HG03097 (cell line): ENCODE measurements around the gene SACM1L.

Experiments used
- ATAC-seq: cut with Tn5 transposase; IDR thresholded peaks from one replicate; pipeline ENCODE4 v1.9.1; 2021; ENCODE audit not compliant: unreplicated experiment, low FRiP score

The SACM1L gene, protein sequence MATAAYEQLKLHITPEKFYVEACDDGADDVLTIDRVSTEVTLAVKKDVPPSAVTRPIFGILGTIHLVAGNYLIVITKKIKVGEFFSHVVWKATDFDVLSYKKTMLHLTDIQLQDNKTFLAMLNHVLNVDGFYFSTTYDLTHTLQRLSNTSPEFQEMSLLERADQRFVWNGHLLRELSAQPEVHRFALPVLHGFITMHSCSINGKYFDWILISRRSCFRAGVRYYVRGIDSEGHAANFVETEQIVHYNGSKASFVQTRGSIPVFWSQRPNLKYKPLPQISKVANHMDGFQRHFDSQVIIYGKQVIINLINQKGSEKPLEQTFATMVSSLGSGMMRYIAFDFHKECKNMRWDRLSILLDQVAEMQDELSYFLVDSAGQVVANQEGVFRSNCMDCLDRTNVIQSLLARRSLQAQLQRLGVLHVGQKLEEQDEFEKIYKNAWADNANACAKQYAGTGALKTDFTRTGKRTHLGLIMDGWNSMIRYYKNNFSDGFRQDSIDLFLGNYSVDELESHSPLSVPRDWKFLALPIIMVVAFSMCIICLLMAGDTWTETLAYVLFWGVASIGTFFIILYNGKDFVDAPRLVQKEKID

DNA sequence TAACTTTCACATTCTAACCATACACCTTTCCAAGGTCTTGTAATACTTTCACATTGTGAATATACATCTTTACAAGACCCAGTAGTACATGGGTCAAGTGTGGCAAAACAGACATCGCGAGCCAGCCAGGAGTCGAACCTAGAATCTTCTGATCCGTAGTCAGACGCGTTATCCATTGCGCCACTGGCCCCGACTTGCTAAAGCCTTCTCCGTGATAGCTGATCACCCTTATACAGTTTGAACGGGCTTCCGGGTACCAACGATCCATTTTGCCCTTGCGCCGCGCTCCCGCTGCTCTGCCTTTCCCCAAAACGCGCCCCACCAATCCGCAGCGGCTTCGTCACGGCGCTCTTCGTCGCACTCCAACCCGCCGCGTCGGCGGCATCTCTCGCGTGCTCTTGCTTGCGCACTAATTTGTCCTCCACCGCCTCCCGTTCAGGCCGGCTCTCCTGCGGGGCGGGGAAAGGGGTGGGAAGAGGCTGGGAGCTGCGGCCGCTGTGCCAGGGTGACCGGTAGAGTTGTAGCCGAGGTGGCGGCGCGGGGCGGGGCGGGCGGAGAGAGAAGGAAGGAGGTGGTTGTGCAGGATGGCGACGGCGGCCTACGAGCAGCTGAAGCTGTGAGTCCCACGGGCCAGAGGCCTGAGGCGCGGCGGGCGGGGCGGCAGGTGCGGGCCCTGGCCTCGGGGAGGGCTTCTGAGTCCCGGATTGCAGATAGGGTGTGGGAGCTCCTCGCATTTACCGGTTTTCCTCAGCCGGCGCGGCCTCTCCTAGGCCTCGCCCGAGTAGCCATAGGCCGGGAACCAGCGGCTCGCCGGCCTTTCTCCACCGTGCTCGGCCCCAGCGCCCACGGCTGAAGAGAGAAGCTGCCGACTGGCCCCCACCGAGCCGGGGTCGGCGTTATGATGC lies at the start of gene SACM1L:
Gene SACM1L, plus strand, starts transcription at position 515 of the 905 bp plus-strand sequence. Its CDS starts 70 bp downstream, at position 585.
- ATAC-seq: peak; percentile 86

DNA sequence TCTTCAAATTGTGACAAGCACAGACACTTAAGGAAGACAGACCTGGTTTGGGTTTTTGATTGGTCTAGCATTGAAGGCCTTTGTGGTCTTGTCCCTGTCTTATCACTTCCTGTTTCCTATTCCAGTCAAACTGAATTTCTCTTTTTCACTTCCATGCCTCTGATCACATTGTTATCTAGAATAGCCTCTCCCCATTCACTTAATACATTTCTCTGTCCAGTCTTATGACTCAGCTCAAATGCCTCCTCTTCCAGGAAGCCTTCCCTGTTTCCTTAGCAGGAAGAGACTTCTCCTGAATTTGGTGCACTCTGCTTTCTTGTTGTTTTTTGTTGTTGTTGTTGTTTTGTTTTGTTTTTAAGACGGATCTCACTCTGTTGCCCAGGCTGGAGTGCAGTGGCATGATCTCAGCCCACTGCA lies 49.1 kb upstream of the SACM1L start:
- no peak for ATAC-seq

DNA sequence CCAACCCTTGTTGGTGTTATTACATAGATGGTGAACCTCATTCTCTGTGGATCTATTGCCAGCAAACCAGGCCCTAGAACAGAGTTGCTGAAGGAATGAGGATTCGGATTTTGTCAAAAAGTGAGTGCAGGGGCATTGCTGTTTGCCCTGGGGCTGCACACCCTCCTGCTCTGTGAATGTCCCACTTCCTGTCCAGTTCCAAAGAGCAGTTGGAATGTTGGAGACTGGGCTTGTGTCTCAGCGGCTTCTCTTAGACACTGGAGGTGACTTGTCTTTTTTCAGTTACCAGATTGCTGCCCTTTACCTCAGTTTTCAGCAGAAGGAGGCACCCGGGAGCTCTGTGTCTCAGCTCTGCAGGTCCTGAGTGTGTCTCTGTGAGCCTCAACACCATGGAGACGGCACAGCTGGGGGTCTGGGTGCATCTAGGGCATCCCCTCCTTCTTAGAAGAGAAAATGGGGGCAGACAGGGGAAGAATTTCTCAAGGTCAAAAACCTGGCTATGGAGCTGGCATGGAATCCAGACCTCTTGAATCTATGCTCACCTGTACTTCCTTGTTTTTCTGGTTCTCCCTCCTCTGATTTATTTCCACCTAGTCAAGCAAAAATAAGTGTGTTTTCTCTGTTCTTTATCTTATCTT lies 48.4 kb upstream of the SACM1L start:
- no peak for ATAC-seq

DNA sequence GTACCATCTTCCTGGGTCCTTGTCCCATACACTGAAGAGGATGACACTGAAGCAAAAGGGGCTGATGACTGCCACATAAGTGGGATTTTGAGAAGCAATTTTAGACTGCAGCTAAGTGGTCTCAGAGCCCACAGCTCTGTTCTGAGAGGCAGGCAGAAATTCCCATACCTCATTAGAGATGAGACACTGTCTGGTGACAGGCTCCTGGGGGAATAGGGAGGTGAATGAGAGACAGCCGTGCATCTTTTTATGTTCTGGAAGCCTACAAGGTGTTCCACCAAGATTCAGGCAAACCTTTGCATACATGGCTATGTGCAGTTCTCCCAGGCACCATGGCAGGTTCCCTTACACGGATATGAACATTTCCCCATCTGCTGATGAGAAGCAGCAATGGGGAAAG lies 47.4 kb upstream of the SACM1L start:
- no peak for ATAC-seq

DNA sequence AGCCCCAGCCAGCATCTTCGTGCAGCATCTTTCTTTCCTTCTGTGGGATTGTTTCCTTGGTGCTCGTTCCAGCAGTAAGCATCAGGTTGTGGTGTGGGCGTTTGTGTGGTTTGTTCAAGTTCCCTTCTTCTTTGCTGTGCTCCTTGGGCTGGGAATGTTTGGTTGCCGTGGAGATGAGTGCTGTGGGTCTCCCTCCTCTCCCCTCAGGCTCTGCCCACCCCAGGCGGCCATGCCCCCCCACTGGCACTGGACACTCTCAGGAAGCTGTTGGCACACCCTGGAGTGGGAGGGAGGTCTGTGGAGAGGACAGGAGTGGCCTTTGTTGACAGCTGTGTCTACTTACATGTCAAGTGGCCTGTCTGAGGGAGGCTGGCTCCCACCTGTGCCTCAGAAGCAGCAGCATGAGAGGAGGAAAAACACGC lies 46.5 kb upstream of the SACM1L start:
- no peak for ATAC-seq

DNA sequence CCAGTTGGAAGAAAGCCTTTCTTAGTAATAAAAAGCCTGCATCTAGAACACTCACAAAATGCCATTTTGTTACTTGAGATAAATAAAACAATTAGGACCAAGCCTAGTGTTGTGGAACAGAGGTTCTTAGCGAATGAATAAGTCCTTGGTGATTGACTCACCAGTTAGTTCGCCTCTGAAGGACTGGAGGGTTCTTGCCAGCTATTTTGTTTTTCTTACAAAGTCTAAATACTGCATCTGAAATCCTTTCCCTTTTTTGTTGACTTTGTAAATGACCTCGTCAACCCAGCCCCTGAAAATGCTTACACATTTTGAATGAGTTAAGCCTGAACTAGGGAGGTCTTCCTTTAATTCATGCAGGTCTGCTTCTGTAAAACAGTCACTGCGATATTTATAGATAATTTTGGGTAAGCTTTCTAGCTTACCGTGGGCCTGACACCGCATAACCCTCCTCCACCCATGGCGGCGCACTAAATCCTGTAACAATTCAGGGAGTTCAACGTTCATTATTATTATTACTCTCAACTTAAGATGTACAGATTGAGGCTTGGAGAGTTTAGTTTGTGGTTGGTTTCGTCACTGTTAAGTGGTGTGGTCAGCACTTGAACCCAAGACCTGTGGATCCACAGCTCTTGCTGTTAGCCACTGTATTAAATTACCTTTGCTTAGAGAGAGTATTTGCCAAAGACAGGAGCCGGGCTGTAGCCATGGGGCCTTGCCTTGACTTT lies 45.0 kb upstream of the SACM1L start:
- ATAC-seq: no peak

DNA sequence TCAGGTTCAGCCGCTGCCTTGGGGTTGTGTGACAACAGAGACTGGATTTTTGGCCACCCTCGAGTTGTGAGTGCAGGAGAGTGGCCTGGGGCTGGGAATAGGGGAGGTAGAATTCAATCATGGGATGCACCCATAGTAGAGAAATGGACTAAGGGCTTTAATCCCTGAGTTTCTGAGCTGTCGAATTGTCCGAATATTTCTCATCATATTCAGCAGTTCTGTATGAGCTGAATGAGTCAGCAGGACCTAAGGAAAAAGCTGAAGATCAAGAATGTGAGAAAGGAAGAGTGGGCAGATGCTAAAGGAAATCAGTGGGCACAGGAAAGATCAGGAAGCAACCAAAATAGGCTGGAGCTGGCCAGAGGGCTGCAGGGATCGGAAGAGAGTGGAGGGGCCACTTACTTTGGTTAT lies 44.4 kb upstream of the SACM1L start:
- no peak for ATAC-seq

DNA sequence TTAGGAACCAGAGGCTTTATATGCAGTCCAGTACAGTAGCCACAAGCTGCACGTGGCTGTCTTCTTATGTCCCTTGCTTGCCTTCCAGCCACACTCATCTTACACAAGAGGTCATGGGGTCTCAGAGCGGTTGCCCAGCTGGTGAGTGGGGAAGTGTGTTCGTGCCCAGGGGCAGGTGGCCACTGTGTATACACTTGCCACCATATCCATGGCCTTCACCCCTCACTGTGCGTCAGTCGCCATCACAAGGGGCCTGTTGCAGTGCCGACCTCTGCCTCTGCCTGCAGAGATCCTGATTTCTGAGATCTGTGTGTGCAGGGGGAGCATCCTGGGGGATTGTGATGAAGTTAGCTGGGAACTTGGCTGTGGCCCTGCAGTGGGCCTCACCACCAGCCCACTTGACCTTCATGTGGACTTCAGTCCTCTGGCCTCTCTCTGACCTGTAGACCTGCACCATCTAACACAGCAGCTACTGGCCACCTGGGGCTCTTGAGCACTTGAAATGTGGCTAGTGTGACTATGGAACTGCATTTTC lies 43.1 kb upstream of the SACM1L start:
- ATAC-seq: no peak

DNA sequence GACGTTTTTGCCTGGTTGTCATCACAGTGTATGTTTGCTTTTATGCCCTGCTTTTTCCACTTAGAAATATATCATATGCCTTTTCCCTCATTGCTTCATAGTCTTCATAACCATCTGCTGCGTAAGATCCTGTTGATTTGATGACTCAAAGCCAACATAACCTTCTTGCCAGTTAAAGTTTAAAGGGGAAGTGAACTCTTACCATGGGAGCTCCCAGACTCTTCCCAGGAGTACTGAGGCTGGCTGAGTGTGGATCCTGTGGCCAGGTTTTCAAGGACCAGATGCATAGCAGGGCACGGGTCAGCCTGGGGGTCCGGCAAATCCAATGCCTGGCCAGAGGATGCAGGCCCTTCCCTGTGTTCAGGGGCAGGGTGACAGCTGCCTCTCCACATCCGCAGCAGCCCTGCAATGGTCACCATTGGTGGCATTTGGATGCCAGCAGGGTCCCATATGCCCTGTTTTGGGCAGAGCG lies 42.0 kb upstream of the SACM1L start:
- ATAC-seq: no peak

DNA sequence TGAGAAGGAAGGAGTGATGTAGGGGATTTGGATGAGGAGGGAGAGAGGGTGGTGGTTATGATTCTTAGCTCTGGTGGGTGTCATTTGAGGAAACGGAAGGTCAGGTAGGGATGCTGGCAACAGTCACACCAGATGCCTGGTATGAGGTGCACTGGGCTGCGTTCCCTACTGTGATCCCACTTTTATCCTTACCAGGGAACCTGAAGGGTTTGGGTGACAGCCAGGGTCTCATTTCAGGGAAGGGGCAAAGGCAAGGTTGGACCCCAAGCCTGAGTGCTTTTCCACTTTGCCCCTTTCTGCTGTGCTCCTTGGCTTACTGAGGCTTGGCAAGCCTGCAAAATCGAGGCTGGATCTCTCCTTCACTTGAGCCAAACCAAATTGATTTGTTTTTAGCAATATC lies 36.0 kb upstream of the SACM1L start:
- no peak for ATAC-seq

DNA sequence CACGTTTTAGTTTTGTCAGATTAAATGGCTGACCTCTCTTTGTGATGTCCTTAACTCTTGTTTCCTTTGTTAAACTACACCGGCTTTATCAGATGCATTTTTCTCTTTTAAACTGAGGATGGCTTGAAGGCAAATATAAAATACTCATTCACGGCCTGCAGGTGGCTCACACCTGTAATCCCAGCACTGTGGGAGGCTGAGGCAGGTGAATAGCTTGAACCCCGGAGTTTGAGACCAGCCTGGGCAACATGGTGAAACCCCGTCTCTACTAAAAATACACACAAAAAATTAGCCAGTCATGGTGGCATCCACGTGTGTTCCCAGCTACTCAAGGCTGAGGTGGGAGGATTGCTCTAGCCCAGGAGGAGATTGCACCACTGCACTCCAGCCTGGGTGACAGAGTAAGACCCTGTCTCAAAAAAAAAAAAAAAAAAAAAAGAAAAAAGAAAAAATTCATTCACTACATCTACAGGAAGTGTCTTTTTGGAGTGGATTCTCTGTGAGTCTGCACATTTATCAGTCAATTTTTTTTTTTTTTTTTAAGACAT lies 34.7 kb upstream of the SACM1L start:
- ATAC-seq: no peak

DNA sequence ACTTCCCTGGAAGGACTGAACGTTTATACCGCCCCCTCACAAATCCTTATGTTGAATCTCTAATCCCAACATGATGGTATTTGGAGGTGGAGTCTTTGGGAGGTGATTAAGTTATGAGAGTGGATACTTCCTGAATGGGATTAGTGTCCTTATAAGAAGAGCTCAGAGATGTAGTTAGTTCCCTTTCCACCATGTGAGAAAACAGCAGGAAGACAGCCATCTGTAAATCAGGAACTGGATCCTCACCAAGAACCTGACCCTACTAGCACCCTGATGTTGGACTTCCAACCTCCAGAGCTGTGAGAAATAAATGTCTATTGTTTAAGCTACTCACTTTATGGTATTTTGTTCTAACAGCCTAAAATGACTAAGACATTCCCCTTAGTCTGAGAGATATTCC lies 33.3 kb upstream of the SACM1L start:
- ATAC-seq: no peak

DNA sequence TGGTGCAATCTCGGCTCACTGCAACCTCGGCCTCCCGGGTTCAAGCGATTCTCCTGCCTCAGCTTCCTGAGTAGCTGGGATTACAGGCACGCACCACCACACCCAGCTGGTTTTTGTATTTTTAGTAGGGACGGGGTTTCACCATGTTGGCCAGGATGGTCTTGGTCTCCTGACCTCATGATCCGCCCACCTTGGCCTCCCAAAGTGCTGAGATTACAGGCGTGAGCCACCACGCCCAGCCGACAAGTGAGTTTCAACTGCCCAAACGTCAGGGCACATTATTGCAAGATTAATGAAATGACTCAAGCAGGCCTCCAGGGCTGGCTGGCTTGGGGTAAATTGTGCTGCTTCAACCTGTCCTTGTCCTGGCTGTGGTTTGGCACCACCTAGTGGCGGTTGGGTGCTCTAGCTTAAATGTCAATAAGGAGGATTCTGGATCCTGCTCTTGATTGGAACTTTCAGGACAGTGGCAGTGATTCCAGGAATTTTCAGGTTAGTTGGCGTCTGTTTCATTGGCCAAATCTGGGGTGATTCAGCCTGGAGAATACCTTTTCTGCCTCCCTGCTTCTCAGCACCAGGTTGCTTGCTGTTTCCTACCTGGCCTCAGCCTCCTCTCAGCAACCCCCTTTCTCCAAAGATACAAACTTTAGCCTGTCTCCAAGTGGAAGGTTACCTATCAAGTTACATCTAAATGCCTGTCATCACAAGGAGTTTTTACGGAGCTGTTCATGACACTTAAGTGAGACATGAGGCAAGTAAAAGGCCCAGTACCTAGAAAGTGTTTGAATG lies 32.4 kb upstream of the SACM1L start:
- ATAC-seq: peak; percentile 53

DNA sequence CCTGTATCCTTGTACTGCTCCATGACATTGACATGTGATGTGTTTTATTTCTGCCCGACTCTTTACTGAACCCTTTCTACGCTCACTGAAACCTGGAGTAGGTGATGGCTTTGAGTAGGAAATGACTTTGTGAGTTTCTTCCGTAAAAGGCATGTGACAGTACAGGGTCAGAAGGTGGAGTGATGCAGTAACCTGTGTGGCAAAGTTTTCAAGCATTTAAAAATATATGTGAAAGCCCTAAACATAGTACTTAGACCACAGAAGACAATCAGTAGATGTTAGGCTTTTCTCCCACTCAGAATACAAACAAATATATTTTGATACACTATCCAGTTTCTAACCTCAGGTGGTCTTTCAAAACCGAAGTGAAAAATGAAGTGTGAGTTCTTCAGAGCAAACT lies 31.3 kb upstream of the SACM1L start:
- no peak for ATAC-seq

DNA sequence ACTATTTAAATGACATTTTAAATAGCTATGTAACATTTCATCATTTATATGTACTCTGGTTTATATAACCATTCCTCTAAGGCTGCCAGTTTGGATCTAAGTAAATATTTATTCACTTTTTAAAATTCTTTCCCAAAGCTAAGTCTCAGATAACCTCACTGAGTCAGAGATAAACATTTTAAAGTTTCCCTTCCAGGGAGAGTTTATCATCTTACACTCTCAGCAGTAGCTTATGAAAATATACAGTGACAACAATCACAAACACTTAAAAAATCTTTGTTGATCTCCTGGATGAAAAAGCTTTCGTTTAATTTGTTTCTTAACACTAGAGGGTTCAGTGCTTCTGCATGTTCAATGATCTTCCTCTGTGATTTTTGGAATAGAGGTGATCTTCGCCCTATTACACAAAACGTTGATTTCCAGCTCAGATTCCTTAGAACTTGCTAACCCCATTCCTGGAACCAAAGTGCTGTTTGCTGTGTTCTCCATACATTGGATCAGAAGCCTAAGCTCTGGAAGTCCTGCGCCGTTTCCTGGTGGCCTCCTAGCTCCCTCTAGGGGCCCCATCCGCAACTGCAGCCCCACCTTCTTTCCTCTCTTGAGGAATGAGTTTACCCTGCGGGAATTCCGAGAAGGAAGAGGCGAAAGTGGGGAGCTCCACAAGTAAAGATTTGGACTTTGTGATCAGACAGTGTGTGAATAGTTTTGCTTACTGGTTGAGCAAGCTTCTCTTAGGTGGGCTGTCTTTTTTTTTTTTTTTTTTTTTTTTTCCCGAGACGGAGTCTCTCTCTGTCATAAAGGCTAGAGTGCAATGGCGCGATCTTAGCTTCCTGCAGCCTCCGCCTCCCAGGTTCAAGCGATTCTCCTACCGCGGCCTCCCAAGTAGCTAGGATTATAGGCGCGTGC lies 29.3 kb upstream of the SACM1L start:
- ATAC-seq: no peak

DNA sequence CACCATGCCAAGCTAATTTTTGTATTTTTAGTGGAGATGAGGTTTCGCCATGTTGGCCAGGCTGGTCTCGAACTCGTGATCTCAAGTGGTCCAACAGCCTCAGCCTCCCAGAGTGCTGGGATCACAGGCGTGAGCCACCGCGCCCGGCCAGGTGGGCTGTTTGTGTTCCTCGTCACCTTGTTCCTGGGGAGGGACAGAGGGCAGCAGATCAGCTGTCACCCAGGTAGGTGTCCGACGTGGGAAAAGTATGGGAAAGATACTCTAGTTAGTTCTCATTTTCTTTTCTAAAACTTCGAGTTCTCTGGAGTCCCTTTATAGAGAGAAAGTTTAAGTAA lies 28.7 kb upstream of the SACM1L start:
- no peak for ATAC-seq

DNA sequence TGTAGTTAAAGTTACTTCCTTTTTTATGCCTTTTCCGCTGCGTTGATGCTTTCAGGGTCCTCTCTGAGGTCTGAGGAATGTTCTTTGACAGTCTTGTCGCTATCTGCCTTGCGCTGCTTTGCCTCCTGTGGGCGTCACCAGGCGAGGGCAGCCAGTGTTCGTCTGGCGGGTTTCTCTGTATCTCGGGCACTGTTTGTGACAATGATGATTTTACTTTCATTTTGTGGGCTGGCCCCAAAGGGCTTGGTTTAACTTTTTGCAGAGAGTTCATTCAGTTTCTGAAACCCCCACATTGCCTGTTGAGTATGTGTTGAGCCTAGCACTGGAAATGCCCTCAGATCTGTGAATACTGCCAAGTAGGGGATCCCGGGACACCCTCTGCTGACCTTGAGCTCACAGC lies 24.6 kb upstream of the SACM1L start:
- ATAC-seq: peak; percentile 72

DNA sequence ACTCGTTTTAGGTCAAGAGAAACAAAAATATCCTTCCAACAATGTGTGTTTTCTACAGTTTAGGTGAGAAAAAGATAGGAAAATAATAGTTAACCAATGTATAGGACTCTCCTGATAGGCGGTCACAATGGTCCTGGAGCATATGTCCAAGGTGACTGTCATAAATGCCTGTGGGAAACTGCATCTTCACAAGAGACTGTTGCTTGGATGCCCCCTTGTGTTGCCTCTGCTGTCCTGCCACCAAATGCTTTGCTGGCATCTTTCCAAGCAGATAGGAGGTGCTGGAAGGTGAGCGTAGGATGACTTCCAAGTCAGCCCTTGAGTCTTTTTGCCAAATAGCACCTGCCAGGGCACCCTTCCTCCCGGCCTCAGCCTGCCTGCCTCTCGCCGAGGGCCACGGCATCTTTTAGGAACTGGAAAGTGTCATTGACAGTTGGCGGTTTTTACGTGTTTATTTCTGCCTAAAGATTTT lies 24.1 kb upstream of the SACM1L start:
- no peak for ATAC-seq
